Inferior parietal cortex (tissue), 1 donor: ENCODE results near the gene JADE1.

Source experiments
- DNase-seq: peaks from one replicate; pipeline ENCODE4 v3.0.0-alpha.2; 2016; ENCODE audit errors: extremely low spot score

Gene JADE1

GRCh38 chr4:128871948-128872347, 62.4 kb downstream of the JADE1 start:
- no peak for DNase-seq

- no peak for DNase-seq
Observed at GRCh38 chr4:128876200-128876599, 66.7 kb downstream of the JADE1 start.

- DNase-seq = no peak
Observed at GRCh38 chr4:128877934-128878333, 68.4 kb downstream of the JADE1 start.

DNA sequence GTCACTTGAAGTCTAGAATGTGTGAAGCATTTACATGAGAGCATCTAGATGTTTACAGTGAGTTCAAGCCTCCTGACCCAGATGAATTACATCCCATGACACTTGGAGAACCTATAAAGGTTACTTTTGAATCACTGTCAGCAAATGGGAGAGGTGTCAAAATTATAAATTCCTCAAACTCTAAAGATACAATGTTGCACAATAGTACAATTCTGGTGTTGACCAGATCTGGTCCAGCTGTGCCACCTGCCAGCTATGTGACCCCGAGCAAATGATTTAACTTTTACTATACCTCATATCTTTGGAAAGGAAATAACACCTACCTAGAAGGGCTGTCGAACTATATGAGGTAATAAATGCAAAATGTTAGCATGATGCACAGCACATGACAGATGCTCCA, 69.8 kb downstream of the JADE1 start:
- DNase-seq = no peak

DNA sequence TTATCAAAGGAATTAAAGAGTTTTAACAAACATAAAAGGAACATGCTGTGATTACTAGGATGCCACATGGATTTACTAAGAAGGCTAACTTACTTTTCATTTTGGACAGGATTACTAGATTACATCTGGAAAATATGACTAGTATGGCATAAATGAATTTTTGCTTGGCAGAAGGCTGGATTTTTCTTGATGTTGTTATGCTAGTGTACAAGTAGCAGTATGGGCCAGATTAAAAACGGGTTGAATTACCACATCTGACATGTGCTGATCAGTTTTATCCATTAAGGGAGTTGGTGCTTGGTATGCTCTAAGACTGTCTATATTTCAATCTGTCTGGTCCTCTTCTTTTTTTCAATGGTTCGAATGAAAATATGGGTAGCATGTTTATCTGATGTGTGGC, 70.5 kb downstream of the JADE1 start:
- no peak for DNase-seq

- DNase-seq = no peak
Observed at GRCh38 chr4:128880662-128881061, 71.2 kb downstream of the JADE1 start.

- no peak for DNase-seq
Observed at GRCh38 chr4:128904821-128905220, 95.3 kb downstream of the JADE1 start.

DNA sequence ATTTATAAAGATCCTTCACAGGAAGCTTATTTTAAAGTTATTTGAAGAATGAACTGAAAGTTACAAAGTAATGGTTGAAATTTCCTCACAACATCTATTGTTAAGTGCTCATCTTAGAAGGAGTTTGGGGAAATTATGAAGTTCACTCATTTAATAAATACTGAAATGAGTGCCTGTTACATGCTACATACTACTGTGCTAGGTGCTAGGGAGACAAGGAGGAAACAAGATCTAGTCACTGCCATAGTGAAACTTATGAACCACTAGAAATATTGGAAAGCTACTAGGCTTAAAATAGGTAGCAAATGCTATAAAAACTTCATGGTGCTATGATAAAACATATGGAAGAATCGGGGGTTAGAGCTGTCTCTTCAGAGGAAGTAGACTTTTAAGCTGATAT, 97.1 kb downstream of the JADE1 start:
- no peak for DNase-seq

DNA sequence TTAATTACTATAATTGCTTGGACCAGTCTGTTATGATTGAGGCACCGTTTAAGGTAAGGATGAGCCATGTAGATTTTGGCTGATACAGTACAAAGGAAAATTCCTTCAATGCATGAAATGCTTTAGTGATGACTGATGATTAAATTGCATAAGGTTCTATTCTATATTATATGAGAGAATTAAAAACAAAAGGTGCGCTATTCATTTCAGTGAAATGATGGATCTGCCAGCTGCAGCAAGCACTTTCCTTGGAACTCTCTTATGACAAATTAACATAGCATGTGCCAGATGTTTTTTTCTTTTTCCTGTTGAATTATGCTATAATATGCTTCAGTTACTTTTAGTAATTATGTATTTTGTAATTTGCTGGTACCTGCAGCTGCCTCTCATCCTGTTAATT, 98.5 kb downstream of the JADE1 start:
- no peak for DNase-seq

GRCh38 chr4:128908735-128909134, 99.2 kb downstream of the JADE1 start:
- DNase-seq = no peak

- DNase-seq = no peak
Observed at GRCh38 chr4:128913228-128913627, 103.7 kb downstream of the JADE1 start.

GRCh38 chr4:128915544-128915943, 106.0 kb downstream of the JADE1 start:
- no peak for DNase-seq

DNA sequence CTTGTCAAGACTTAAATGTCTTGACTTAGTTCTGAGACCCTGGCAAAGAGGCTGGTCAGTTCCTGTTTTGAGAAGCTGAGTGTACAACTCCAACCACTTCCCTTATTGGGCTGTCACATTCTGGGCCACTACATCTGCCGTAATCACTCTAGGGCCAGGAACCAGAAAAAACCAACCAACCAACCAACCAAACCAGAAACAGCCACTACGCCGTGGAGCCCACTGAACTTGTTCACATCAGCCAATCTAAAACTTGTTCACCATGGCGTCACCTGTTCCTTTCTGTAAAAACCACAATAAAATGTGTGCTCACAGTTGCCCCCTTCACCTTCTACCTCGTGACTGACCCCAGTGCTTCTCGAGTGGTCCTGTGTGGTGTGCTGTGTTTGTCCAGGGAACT, 107.3 kb downstream of the JADE1 start:
- no peak for DNase-seq

GRCh38 chr4:128917781-128918180, 108.3 kb downstream of the JADE1 start:
- DNase-seq = no peak

- DNase-seq = no peak
Observed at GRCh38 chr4:128921954-128922353, 112.5 kb downstream of the JADE1 start.
